Esophagus squamous epithelium (tissue), 5 donors: Measurements from ENCODE around the gene RASGRP1. TPM values are rescaled to one million over a fixed set of nuclear protein-coding genes. Genes with fewer than 3 reads are reported as not detected.

ENCODE experiments used
- DNase-seq: peaks from one replicate; lab custom pipeline; 2025; lab: John Stamatoyannopoulos, UW
- H3K27ac ChIP-seq, 4 donors: fragments of 200-600 bp; sonication (generic); one replicate each; pipeline ENCODE4 v1.5.1; 2016 to 2019; ENCODE audit warnings: mild to moderate bottlenecking in 1 of 4
- H3K27me3 ChIP-seq, 4 donors: fragments of 200-600 bp; sonication (generic); 1 replicate in 3 of 4; 2 replicates in 1 of 4; pipeline versions ENCODE4 v1.5.1 to v1.6.0; 2017 to 2021; ENCODE audit warnings: antibody characterized with exemption in 1 of 4
- H3K36me3 ChIP-seq, 3 donors: fragments of 200-600 bp; sonication (generic); one replicate each; pipeline ENCODE4 v1.5.1; 2016 to 2019
- H3K4me1 ChIP-seq, 3 donors: fragments of 200-600 bp; sonication (generic); one replicate each; pipeline ENCODE4 v1.5.1; 2017 to 2019
- H3K4me3 ChIP-seq, 4 donors: fragments of 200-600 bp; sonication (generic); 1 replicate in 3 of 4; 2 replicates in 1 of 4; pipeline ENCODE4 v1.5.1; 2016 to 2019; ENCODE audit warnings: mild to moderate bottlenecking in 2 of 4, moderate library complexity in 1 of 4
- H3K9me3 ChIP-seq, 3 donors: fragments of 200-600 bp; sonication (generic); one replicate each; pipeline ENCODE4 v1.5.1; 2016 to 2019
- CTCF ChIP-seq, 6 experiments: fragments of 450-650 bp in 4 of 6; fragments of 200-600 bp in 2 of 6; sonication (generic) in 2 of 6; IDR thresholded peaks; one replicate each; pipeline ENCODE4 v1.5.1; 2016 to 2019; ENCODE audit warnings: antibody characterized with exemption in 6 of 6, mild to moderate bottlenecking in 4 of 6, moderate library complexity in 4 of 6
- POLR2A ChIP-seq, 4 donors: fragments of 450-650 bp; IDR thresholded peaks; one replicate each; pipeline ENCODE4 v1.6.1; 2017; ENCODE audit warnings: antibody characterized with exemption in 4 of 4, mild to moderate bottlenecking in 4 of 4, moderate library complexity in 3 of 4
- WGBS, 2 donors: methylation state at CpG; one replicate each; pipeline ENCODE4 v1.1.5; 2018; 5-methylcytosine and 5-hydroxymethylcytosine counted together
- intact Hi-C: fragments of 100-400 bp; cut with DNase I; formaldehyde crosslinking; loops from one replicate; pipeline ENCODE4 v1.15.0; 2022
- total RNA-seq, 4 donors: library from RNA; depleted of rRNA; stranded (reverse); fragments of >200 nt; gene quantifications; one replicate each; pipeline ENCODE4 v1.1.0, GENCODE V29; 2016
- donor health status: DM: yes; HTN: yes; CAD: no.

The RASGRP1 gene
- total RNA-seq, 4 donors from 2014 or later = 9.2 to 16.0 (median 12.2) TPM

- DNase-seq = no peak
- WGBS, 2 donors = 55 to 61% methylated on average over 7 of the region's 7 CpGs
- TF ChIP-seq POLR2A (IDR thresholded peaks at IDR 0.05) = no peak
- no peak for TF ChIP-seq CTCF (IDR thresholded peaks at IDR 0.05)
- no peak overlapping the region for H3K4me3 ChIP-seq
- H3K36me3 ChIP-seq = no peaks in the 10 kb centered on the region
- peaks cover 0 to under 1% (median 0%) of the 10 kb centered on the region in 3 donors for H3K4me1 ChIP-seq
- intact Hi-C loops = no loop called here
- peaks cover 0 to 7% (median 0%) of the 10 kb centered on the region in 4 donors for H3K27me3 ChIP-seq
- H3K27ac ChIP-seq = no peak overlapping the region
- H3K9me3 ChIP-seq = no peaks in the 10 kb centered on the region
Observed at GRCh38 chr15:38551720-38552648, 12.6 kb downstream of the RASGRP1 start.

GRCh38 chr15:38549222-38549621, 15.4 kb downstream of the RASGRP1 start:
- no peak overlapping the region for H3K4me3 ChIP-seq
- no peaks in the 10 kb centered on the region for H3K4me1 ChIP-seq
- no peak for DNase-seq
- no peaks in the 10 kb centered on the region for H3K36me3 ChIP-seq
- intact Hi-C loops = no loop called here
- no peaks in the 10 kb centered on the region for H3K9me3 ChIP-seq
- H3K27me3 ChIP-seq = peaks cover 0 to 7% (median 0%) of the 10 kb centered on the region in 4 donors
- no peak overlapping the region for H3K27ac ChIP-seq
- TF ChIP-seq POLR2A (IDR thresholded peaks at IDR 0.05) = no peak

- DNase-seq = no peak
- H3K27me3 ChIP-seq = peaks cover 0 to 7% (median 0%) of the 10 kb centered on the region in 4 donors
- H3K4me1 ChIP-seq = no peaks in the 10 kb centered on the region
- no peaks in the 10 kb centered on the region for H3K9me3 ChIP-seq
- TF ChIP-seq CTCF (IDR thresholded peaks at IDR 0.05) = no peak
- TF ChIP-seq POLR2A (IDR thresholded peaks at IDR 0.05) = no peak
- no peak overlapping the region for H3K27ac ChIP-seq
- intact Hi-C loops = no loop called here
- 89 to 95% methylated on average over 10 of the region's 10 CpGs for WGBS, 2 donors
- no peaks in the 10 kb centered on the region for H3K36me3 ChIP-seq
- H3K4me3 ChIP-seq = no peak overlapping the region
Observed at GRCh38 chr15:38547255-38547997, 17.2 kb downstream of the RASGRP1 start.

GRCh38 chr15:38545179-38545578, 19.4 kb downstream of the RASGRP1 start:
- H3K9me3 ChIP-seq = no peaks in the 10 kb centered on the region
- WGBS, 2 donors = 73 to 86% methylated on average over 2 of the region's 2 CpGs
- H3K4me1 ChIP-seq = no peaks in the 10 kb centered on the region
- intact Hi-C loops = no loop called here
- H3K4me3 ChIP-seq = no peak overlapping the region
- H3K27ac ChIP-seq = no peak overlapping the region
- peaks cover 0 to 7% (median 0%) of the 10 kb centered on the region in 4 donors for H3K27me3 ChIP-seq
- no peak for DNase-seq
- TF ChIP-seq CTCF (IDR thresholded peaks at IDR 0.05) (no peak), POLR2A (IDR thresholded peaks at IDR 0.05) (no peak)
- no peaks in the 10 kb centered on the region for H3K36me3 ChIP-seq

- Histone ChIP-seq H3K27me3 (no peaks in the 10 kb centered on the region), H3K9me3 (no peaks in the 10 kb centered on the region), H3K4me3 (no peak overlapping the region), H3K27ac (no peak overlapping the region), H3K4me1 (peaks cover 0 to under 1% (median 0%) of the 10 kb centered on the region in 3 donors), H3K36me3 (no peaks in the 10 kb centered on the region)
- 75 to 91% methylated on average over 5 to 7 of the region's 7 CpGs for WGBS, 2 donors
- no peak for TF ChIP-seq CTCF (IDR thresholded peaks at IDR 0.05)
- TF ChIP-seq POLR2A (IDR thresholded peaks at IDR 0.05) = no peak
- no peak for DNase-seq
- intact Hi-C loops = no loop called here
Observed at GRCh38 chr15:38541026-38541425, 23.6 kb downstream of the RASGRP1 start.
